ENCODE measurements around the gene CARNS1.

DNA sequence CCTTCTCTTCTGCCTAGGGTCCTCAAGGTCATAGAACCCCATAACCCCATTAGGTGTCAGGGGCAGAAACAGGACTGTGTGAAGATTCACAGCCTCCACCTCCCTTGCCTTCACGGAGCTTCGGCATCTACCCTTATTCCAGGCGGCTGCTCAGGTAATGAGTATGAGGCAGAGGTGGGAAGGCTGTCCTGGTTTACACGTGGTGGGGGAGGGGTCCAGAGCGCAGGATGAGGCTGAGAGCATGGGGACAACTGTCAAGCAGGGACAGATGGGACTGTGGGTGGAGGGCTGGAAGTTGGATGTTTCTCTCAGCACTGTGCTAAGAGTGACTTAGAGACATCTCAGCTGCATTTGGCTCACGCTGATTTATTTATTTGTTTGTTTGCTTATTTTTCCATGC lies 28.0 kb upstream of the CARNS1 start:
- TF ChIP-seq, protein P1, sequence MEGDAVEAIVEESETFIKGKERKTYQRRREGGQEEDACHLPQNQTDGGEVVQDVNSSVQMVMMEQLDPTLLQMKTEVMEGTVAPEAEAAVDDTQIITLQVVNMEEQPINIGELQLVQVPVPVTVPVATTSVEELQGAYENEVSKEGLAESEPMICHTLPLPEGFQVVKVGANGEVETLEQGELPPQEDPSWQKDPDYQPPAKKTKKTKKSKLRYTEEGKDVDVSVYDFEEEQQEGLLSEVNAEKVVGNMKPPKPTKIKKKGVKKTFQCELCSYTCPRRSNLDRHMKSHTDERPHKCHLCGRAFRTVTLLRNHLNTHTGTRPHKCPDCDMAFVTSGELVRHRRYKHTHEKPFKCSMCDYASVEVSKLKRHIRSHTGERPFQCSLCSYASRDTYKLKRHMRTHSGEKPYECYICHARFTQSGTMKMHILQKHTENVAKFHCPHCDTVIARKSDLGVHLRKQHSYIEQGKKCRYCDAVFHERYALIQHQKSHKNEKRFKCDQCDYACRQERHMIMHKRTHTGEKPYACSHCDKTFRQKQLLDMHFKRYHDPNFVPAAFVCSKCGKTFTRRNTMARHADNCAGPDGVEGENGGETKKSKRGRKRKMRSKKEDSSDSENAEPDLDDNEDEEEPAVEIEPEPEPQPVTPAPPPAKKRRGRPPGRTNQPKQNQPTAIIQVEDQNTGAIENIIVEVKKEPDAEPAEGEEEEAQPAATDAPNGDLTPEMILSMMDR (conservative IDR thresholded peaks at IDR 0.05): no peak
- TF ChIP-seq ZFX (IDR thresholded peaks at IDR 0.05): no peak
